GM12878 (cell line): ENCODE data around the gene SLC66A1. TPM values are rescaled to one million over a fixed set of nuclear protein-coding genes. Genes with fewer than 3 reads are reported as not detected.

Experiments
- ATAC-seq: fragments of 200-7000 bp; cut with Tn5 transposase; 3 replicates; pipeline ENCODE4 v1.9.1; 2020; ENCODE audit warnings: mild to moderate bottlenecking, moderate library complexity
- BruUV-seq: library from RNA; stranded (reverse); fragments of 400-500 nt; replicated peaks from 2 replicates; lab custom pipeline; 2021; lab: Mats Ljungman, UMichigan
- CTCF ChIA-PET: fragments of 300-600 bp; sonication (Branson Sonifier 250); formaldehyde crosslinking; extraction: SDS; loops from one replicate; lab custom pipeline; 2021; ENCODE audit warnings: inconsistent platforms; lab: Yijun Ruan, JAX
- POLR2A ChIA-PET: fragments of 350-600 bp; formaldehyde crosslinking; extraction: SDS; loops from one replicate; lab custom pipeline; 2021; ENCODE audit warnings: inconsistent platforms; lab: Charles Lee
- RAD21 ChIA-PET: fragments of 300-600 bp; sonication (Branson Sonifier 250); formaldehyde crosslinking; loops from one replicate; lab custom pipeline; 2023; ENCODE audit warnings: antibody characterized with exemption; ENCODE audit not compliant: unreplicated experiment; lab: Charles Lee
- SMC1A ChIA-PET: fragments of 300-600 bp; sonication (Branson Sonifier 250); formaldehyde crosslinking; loops from one replicate; lab custom pipeline; 2023; ENCODE audit not compliant: unreplicated experiment, uncharacterized antibody; lab: Charles Lee
- DNase-seq: peaks from one replicate; pipeline ENCODE4 v3.0.0-alpha.2; 2011; ENCODE audit warnings: low read depth, low spot score
- FAIRE-seq: peaks from 3 replicates; lab custom pipeline; 2011; peaks lifted over from hg19 to GRCh38; lab: Jason Lieb, UNC
- H2AFZ ChIP-seq: 2 replicates; pipeline ENCODE4 v1.6.0; 2011; ENCODE audit warnings: low read depth, low read length, control low read depth; ENCODE audit not compliant: control insufficient read depth
- H3K27ac ChIP-seq: 2 replicates; pipeline ENCODE4 v1.5.1; 2011; ENCODE audit warnings: control low read depth; ENCODE audit not compliant: control insufficient read depth, insufficient read depth
- H3K27me3 ChIP-seq, 2 experiments: replicated peaks in 1 of 2; 2 replicates each; pipeline versions ENCODE4 v1.6.0 to v1.6.1; 2011; ENCODE audit warnings: low read length in 1 of 2; ENCODE audit not compliant: control insufficient read depth in 2 of 2, insufficient read depth in 2 of 2
- H3K36me3 ChIP-seq, 2 experiments: 2 replicates each; pipeline ENCODE4 v1.5.1; 2011; ENCODE audit warnings: low read length in 1 of 2; ENCODE audit not compliant: control insufficient read depth in 2 of 2, insufficient read depth in 2 of 2
- H3K4me1 ChIP-seq: 2 replicates; pipeline ENCODE4 v1.6.1; 2011; ENCODE audit warnings: mild to moderate bottlenecking, low read length, moderate library complexity, mixed read lengths; ENCODE audit not compliant: control insufficient read depth, insufficient read depth
- H3K4me2 ChIP-seq: 2 replicates; pipeline ENCODE4 v1.6.0; 2011; ENCODE audit warnings: control low read depth; ENCODE audit not compliant: control insufficient read depth, insufficient read depth
- H3K4me3 ChIP-seq: fragments of 200-600 bp; sonication (generic); 2 replicates; pipeline ENCODE4 v1.5.1; 2016
- H3K79me2 ChIP-seq: 2 replicates; pipeline ENCODE4 v1.6.0; 2011; ENCODE audit warnings: low read length; ENCODE audit not compliant: control insufficient read depth, insufficient read depth
- H3K9ac ChIP-seq: 2 replicates; pipeline ENCODE4 v1.8.0; 2011; ENCODE audit warnings: low read length, control low read depth, mixed read lengths; ENCODE audit not compliant: control insufficient read depth, insufficient read depth
- H3K9me3 ChIP-seq: replicated peaks from 3 replicates; pipeline ENCODE4 v1.5.1; 2011; ENCODE audit warnings: mild to moderate bottlenecking, low read length; ENCODE audit not compliant: control insufficient read depth, insufficient read depth
- H4K20me1 ChIP-seq: 2 replicates; pipeline ENCODE4 v1.6.0; 2011; ENCODE audit not compliant: control insufficient read depth, insufficient read depth
- BHLHE40 ChIP-seq, 2 experiments: fragments of 450-650 bp in 1 of 2; IDR thresholded peaks; 2 replicates each; pipeline ENCODE4 v1.6.1; 2011 to 2017; ENCODE audit warnings: low read depth in 2 of 2, borderline replicate concordance in 1 of 2, improper control_type of control experiment in 1 of 2, low read length in 1 of 2, mild to moderate bottlenecking in 1 of 2
- BRCA1 ChIP-seq: IDR thresholded peaks from 2 replicates; pipeline ENCODE4 v1.6.1; 2011; ENCODE audit warnings: low read depth, low read length, improper control_type of control experiment
- MYB ChIP-seq: fragments of 150-350 bp; IDR thresholded peaks from 2 replicates; pipeline ENCODE4 v1.6.1; 2014; ENCODE audit warnings: mild to moderate bottlenecking, low read depth, low read length, borderline replicate concordance
- NFXL1 ChIP-seq: fragments of 450-650 bp; IDR thresholded peaks from 2 replicates; pipeline ENCODE4 v1.6.1; 2017; ENCODE audit warnings: antibody characterized with exemption, mild to moderate bottlenecking, borderline replicate concordance
- PBX3 ChIP-seq: IDR thresholded peaks from 2 replicates; pipeline ENCODE4 v1.6.1; 2011; ENCODE audit warnings: mild to moderate bottlenecking, low read depth, low read length, moderate library complexity; ENCODE audit not compliant: insufficient replicate concordance
- POLR2A ChIP-seq: IDR thresholded peaks from 2 replicates; pipeline ENCODE4 v1.6.1; 2011; ENCODE audit warnings: low read depth, mild to moderate bottlenecking, low read length
- SIX5 ChIP-seq: IDR thresholded peaks from 2 replicates; pipeline ENCODE4 v1.6.1; 2011; ENCODE audit warnings: mild to moderate bottlenecking, low read depth, low read length, moderate library complexity; ENCODE audit not compliant: severe bottlenecking
- SUPT20H ChIP-seq: IDR thresholded peaks from 2 replicates; pipeline ENCODE4 v1.6.1; 2011; ENCODE audit warnings: low read depth, mild to moderate bottlenecking, low read length, moderate library complexity, borderline replicate concordance; ENCODE audit not compliant: control insufficient read depth
- TBL1XR1 ChIP-seq: IDR thresholded peaks from 2 replicates; pipeline ENCODE4 v1.6.1; 2012; ENCODE audit warnings: low read depth, low read length, improper control_type of control experiment
- USF1 ChIP-seq: IDR thresholded peaks from 2 replicates; pipeline ENCODE4 v1.6.1; 2011; ENCODE audit warnings: borderline replicate concordance, low read depth, mild to moderate bottlenecking, moderate library complexity, mixed read lengths, low read length; ENCODE audit not compliant: insufficient read depth; ENCODE audit errors: extremely low read length
- whole genome bisulfite sequencing: methylation state at CpG from one replicate; pipeline ENCODE4 v1.1.6; 2016; ENCODE audit warnings: low lambda C conversion rate; ENCODE audit not compliant: insufficient replicate concordance, insufficient coverage; ENCODE audit errors: missing lambda C conversion rate; 5-methylcytosine and 5-hydroxymethylcytosine counted together
- in situ Hi-C: fragments of 300-500 bp; cut with MboI; formaldehyde crosslinking; loops from 9 replicates; pipeline ENCODE4 v1.14.3; 2018; ENCODE audit warnings: mixed read lengths
- intact Hi-C: fragments of 100-400 bp; cut with micrococcal nuclease; formaldehyde crosslinking; loops from one replicate; pipeline ENCODE4 v1.14.2; 2022; ENCODE audit not compliant: unreplicated experiment
- polyA plus RNA-seq, 11 experiments: library from polyadenylated mRNA; depleted of rRNA in 4 of 11; unstranded in 6 of 11; stranded (reverse) in 5 of 11; fragments of >200 nt; fragmentation: Nextera tagmentation in 4 of 11; fragmentation: Illumina TruSeq in 1 of 11; extraction: Ambion mirVana in 4 of 11; extraction: Trizol in 1 of 11; gene quantifications; 1 replicate in 1 of 11; 2 replicates in 10 of 11; pipeline versions ENCODE4 v1.2.1 to v1.2.3, GENCODE V29; 2011 to 2016; ENCODE audit warnings: inconsistent platforms in 2 of 11, missing spikeins in 2 of 11, low read depth in 1 of 11
- total RNA-seq, 4 experiments: library from RNA; depleted of rRNA in 3 of 4; stranded (reverse); fragments of >200 nt in 3 of 4; fragmentation: Illumina TruSeq in 1 of 4; extraction: Trizol in 1 of 4; gene quantifications; 2 replicates each; pipeline versions ENCODE4 v1.2.1 to v1.2.3, GENCODE V29; 2013 to 2021

SLC66A1 gene
- total and polyA plus RNA-seq, 10 of the 15 experiments (the other 5 are each of a cell fraction or from before 2014, with no cell fraction given): 0.58 to 22.0 (median 10.2) TPM

GRCh38 chr1:19350566-19350965 lies 38.4 kb downstream of the SLC66A1 start:
- FAIRE-seq (no peak), ATAC-seq (no peak), DNase-seq (no peak)
- Histone ChIP-seq H3K9me3 (no peaks in the 10 kb centered on the region), H3K9ac (no peak overlapping the region), H3K79me2 (no peaks in the 10 kb centered on the region), H3K4me3 (no peak overlapping the region), H3K36me3 (peaks cover 19 to 41% of the 10 kb centered on the region in 2 experiments), H2AFZ (no peak overlapping the region), H3K27me3 (no peaks in the 10 kb centered on the region), H3K27ac (no peak overlapping the region), H3K4me2 (no peak overlapping the region), H3K4me1 (no peaks in the 10 kb centered on the region), H4K20me1 (no peaks in the 10 kb centered on the region)
- CTCF ChIA-PET: no interaction called here
- TF ChIP-seq USF1: no peak
- no peak for TF ChIP-seq SUPT20H
- TF ChIP-seq MYB: no peak
- no peak for TF ChIP-seq TBL1XR1
- TF ChIP-seq NFXL1: no peak
- no peak for TF ChIP-seq BHLHE40 (IDR thresholded peaks at IDR 0.05; ENCODE audit: borderline replicate concordance in 1 of 2, low read depth in 2 of 2, low read length in 1 of 2)
- TF ChIP-seq POLR2A: no peak
- no peak for TF ChIP-seq BRCA1
- TF ChIP-seq PBX3: no peak
- TF ChIP-seq SIX5: no peak
- WGBS: 96% methylated on average over 5 of the region's 5 CpGs
- SMC1A ChIA-PET: no interaction called here
- RAD21 ChIA-PET: no interaction called here
- in situ Hi-C loops: no loop called here
- no TSS peak for BruUV-seq
- intact Hi-C loops: no loop called here
- POLR2A ChIA-PET: no interaction called here
